SU-DHL-6 (cell line): ENCODE measurements around the gene VASN.

Experiments used
- H2AFZ ChIP-seq: fragments of 200-600 bp; sonication (generic); 2 replicates; pipeline ENCODE4 v1.6.1; 2014; ENCODE audit warnings: low read depth, mild to moderate bottlenecking, moderate library complexity, mixed read lengths, antibody characterized with exemption, low read length; ENCODE audit not compliant: severe bottlenecking
- H3F3A ChIP-seq: fragments of 200-600 bp; shearing (Covaris generic); 2 replicates; pipeline ENCODE4 v1.6.0; 2016; ENCODE audit warnings: antibody characterized with exemption, mild to moderate bottlenecking; ENCODE audit not compliant: insufficient read depth
- H3K27ac ChIP-seq: fragments of 200-600 bp; sonication (generic); 2 replicates; pipeline ENCODE4 v1.5.1; 2016; ENCODE audit warnings: low read depth, mild to moderate bottlenecking, low read length, moderate library complexity, mixed read lengths
- H3K27me3 ChIP-seq: fragments of 200-600 bp; sonication (generic), shearing (Covaris generic); 2 replicates; pipeline ENCODE4 v1.6.0; 2014; ENCODE audit warnings: mild to moderate bottlenecking, low read length
- H3K36me3 ChIP-seq: fragments of 200-600 bp; sonication (generic); 2 replicates; pipeline ENCODE4 v1.6.1; 2014; ENCODE audit warnings: mild to moderate bottlenecking, low read length, mixed read lengths
- H3K4me2 ChIP-seq: fragments of 300-600, 200-600 bp; shearing (Covaris generic), sonication (generic); 2 replicates; pipeline ENCODE4 v1.6.0; 2014; ENCODE audit warnings: low read length, low read depth, mild to moderate bottlenecking; ENCODE audit not compliant: poor library complexity, severe bottlenecking
- H3K4me3 ChIP-seq: fragments of 200-600 bp; sonication (generic); 2 replicates; pipeline ENCODE4 v1.5.1; 2014; ENCODE audit warnings: antibody characterized with exemption, low read length, mild to moderate bottlenecking, mixed read lengths; ENCODE audit not compliant: insufficient read depth, poor library complexity, severe bottlenecking
- H3K79me2 ChIP-seq: fragments of 200-600 bp; sonication (generic); 2 replicates; pipeline ENCODE4 v1.6.1; 2014; ENCODE audit warnings: mild to moderate bottlenecking, low read length, moderate library complexity; ENCODE audit not compliant: insufficient read depth
- H3K9ac ChIP-seq: fragments of 200-600 bp; sonication (generic); 2 replicates; pipeline ENCODE4 v1.7.0; 2014; ENCODE audit warnings: mild to moderate bottlenecking, low read length
- H3K9me2 ChIP-seq: fragments of 200-600 bp; sonication (generic); replicated peaks from 2 replicates; pipeline ENCODE4 v1.6.1; 2014; ENCODE audit warnings: low read length; ENCODE audit not compliant: insufficient read depth
- H3K9me3 ChIP-seq: fragments of 200-600 bp; sonication (generic); 2 replicates; pipeline ENCODE4 v1.6.1; 2014; ENCODE audit warnings: low read length, mixed read lengths; ENCODE audit not compliant: insufficient read depth
- H4K20me1 ChIP-seq: fragments of 200-600 bp; sonication (generic); 2 replicates; pipeline ENCODE4 v1.6.1; 2014; ENCODE audit warnings: low read depth, mild to moderate bottlenecking, antibody characterized with exemption, low read length, moderate library complexity, mixed read lengths
- EZH2phosphoT487 ChIP-seq: fragments of 200-600 bp; sonication (generic), shearing (Covaris generic); conservative IDR thresholded peaks from 2 replicates; pipeline ENCODE4 v1.6.1; 2018; ENCODE audit warnings: mild to moderate bottlenecking, antibody characterized with exemption, low read length, moderate library complexity, mixed read lengths
- TF ChIP-seq, protein P1 (sequence below): fragments of 200-600 bp; sonication (generic); IDR thresholded peaks from one replicate; pipeline ENCODE4 v1.5.1; 2017; ENCODE audit warnings: antibody characterized with exemption, mild to moderate bottlenecking, low read length, moderate library complexity; ENCODE audit not compliant: insufficient read depth, poor library complexity, severe bottlenecking

Gene VASN

GRCh38 chr16:4390266-4391260 is 18.9 kb downstream of the VASN start:
- Histone ChIP-seq H3K9me2 (no peaks in the 10 kb centered on the region), H3K4me2 (no peak overlapping the region), H3F3A (no peaks in the 10 kb centered on the region), H3K4me3 (no peak overlapping the region), H3K79me2 (no peaks in the 10 kb centered on the region), H2AFZ (no peak overlapping the region), H4K20me1 (no peaks in the 10 kb centered on the region), H3K27me3 (no peaks in the 10 kb centered on the region), H3K9ac (no peak overlapping the region), H3K9me3 (no peaks in the 10 kb centered on the region), H3K36me3 (no peaks in the 10 kb centered on the region), H3K27ac (no peak overlapping the region)
- no peak for TF ChIP-seq EZH2phosphoT487
- TF ChIP-seq, protein P1, sequence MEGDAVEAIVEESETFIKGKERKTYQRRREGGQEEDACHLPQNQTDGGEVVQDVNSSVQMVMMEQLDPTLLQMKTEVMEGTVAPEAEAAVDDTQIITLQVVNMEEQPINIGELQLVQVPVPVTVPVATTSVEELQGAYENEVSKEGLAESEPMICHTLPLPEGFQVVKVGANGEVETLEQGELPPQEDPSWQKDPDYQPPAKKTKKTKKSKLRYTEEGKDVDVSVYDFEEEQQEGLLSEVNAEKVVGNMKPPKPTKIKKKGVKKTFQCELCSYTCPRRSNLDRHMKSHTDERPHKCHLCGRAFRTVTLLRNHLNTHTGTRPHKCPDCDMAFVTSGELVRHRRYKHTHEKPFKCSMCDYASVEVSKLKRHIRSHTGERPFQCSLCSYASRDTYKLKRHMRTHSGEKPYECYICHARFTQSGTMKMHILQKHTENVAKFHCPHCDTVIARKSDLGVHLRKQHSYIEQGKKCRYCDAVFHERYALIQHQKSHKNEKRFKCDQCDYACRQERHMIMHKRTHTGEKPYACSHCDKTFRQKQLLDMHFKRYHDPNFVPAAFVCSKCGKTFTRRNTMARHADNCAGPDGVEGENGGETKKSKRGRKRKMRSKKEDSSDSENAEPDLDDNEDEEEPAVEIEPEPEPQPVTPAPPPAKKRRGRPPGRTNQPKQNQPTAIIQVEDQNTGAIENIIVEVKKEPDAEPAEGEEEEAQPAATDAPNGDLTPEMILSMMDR: no peak

GRCh38 chr16:4391631-4392381 is 20.2 kb downstream of the VASN start:
- Histone ChIP-seq H3K9ac (no peak overlapping the region), H3K27me3 (no peaks in the 10 kb centered on the region), H3K79me2 (no peaks in the 10 kb centered on the region), H3K4me2 (no peak overlapping the region), H4K20me1 (no peaks in the 10 kb centered on the region), H3K36me3 (no peaks in the 10 kb centered on the region), H3K9me3 (no peaks in the 10 kb centered on the region), H2AFZ (no peak overlapping the region), H3K27ac (no peak overlapping the region), H3F3A (no peaks in the 10 kb centered on the region), H3K4me3 (no peak overlapping the region), H3K9me2 (no peaks in the 10 kb centered on the region)
- no peak for TF ChIP-seq EZH2phosphoT487
- TF ChIP-seq, protein P1: no peak

GRCh38 chr16:4392382-4393239 is 21.0 kb downstream of the VASN start:
- Histone ChIP-seq H3K27ac (no peak overlapping the region), H3K4me2 (no peak overlapping the region), H3K9me3 (no peaks in the 10 kb centered on the region), H2AFZ (no peak overlapping the region), H4K20me1 (no peaks in the 10 kb centered on the region), H3K27me3 (no peaks in the 10 kb centered on the region), H3K9me2 (no peaks in the 10 kb centered on the region), H3K79me2 (no peaks in the 10 kb centered on the region), H3K9ac (no peak overlapping the region), H3F3A (no peaks in the 10 kb centered on the region), H3K4me3 (no peak overlapping the region), H3K36me3 (no peaks in the 10 kb centered on the region)
- TF ChIP-seq, protein P1: no peak
- no peak for TF ChIP-seq EZH2phosphoT487
